C4-2B (cell line): ENCODE results near the gene DHRS2.

ENCODE experiments used
- CTCF ChIP-seq: fragments of 450-650 bp; conservative IDR thresholded peaks from 2 replicates; pipeline ENCODE4 v1.5.1; 2017; ENCODE audit warnings: mild to moderate bottlenecking
- ZFX ChIP-seq: fragments of 450-650 bp; IDR thresholded peaks from 2 replicates; pipeline ENCODE4 v1.6.1; 2017

- TF ChIP-seq CTCF (no peak), ZFX (no peak)
Observed at GRCh38 chr14:23601845-23602180, 34.4 kb upstream of the DHRS2 start.
